C4-2B (cell line): ENCODE measurements around the gene GALNT2.

Experiments
- ZFX ChIP-seq: fragments of 450-650 bp; IDR thresholded peaks from 2 replicates; pipeline ENCODE4 v1.6.1; 2017
- TF ChIP-seq, protein P1 (sequence below): fragments of 450-650 bp; conservative IDR thresholded peaks from 2 replicates; pipeline ENCODE4 v1.5.1; 2017; ENCODE audit warnings: mild to moderate bottlenecking

GRCh38 chr1:230330157-230330556 lies 263.1 kb downstream of the GALNT2 start:
- TF ChIP-seq, protein P1, sequence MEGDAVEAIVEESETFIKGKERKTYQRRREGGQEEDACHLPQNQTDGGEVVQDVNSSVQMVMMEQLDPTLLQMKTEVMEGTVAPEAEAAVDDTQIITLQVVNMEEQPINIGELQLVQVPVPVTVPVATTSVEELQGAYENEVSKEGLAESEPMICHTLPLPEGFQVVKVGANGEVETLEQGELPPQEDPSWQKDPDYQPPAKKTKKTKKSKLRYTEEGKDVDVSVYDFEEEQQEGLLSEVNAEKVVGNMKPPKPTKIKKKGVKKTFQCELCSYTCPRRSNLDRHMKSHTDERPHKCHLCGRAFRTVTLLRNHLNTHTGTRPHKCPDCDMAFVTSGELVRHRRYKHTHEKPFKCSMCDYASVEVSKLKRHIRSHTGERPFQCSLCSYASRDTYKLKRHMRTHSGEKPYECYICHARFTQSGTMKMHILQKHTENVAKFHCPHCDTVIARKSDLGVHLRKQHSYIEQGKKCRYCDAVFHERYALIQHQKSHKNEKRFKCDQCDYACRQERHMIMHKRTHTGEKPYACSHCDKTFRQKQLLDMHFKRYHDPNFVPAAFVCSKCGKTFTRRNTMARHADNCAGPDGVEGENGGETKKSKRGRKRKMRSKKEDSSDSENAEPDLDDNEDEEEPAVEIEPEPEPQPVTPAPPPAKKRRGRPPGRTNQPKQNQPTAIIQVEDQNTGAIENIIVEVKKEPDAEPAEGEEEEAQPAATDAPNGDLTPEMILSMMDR: no peak
- no peak for TF ChIP-seq ZFX
